ENCODE data around the gene SUN5.
A peak's percentile ranks its signal among the peaks of the same experiment; 100 is the strongest.
"Not testable (repeated sequence)": the region's sequence is repeated elsewhere in the genome, so short reads cannot be mapped to it uniquely, and the experiment has no call there.

The SUN5 gene

GRCh38 chr20:32960222-32960518 is 44.1 kb downstream of the SUN5 start:
- H3K36me3 Mint-ChIP-seq = peaks cover 18% of the 10 kb centered on the region
- H3K27ac Mint-ChIP-seq = no peak overlapping the region
- H3K4me3 Mint-ChIP-seq = no peak overlapping the region
- H3K4me1 Mint-ChIP-seq = peaks cover 44% of the 10 kb centered on the region
- H3K9me3 Mint-ChIP-seq = peaks cover 14% of the 10 kb centered on the region
- H3K27me3 Mint-ChIP-seq = no peaks in the 10 kb centered on the region

GRCh38 chr20:32959351-32960221 is 44.6 kb downstream of the SUN5 start:
- H3K27me3 Mint-ChIP-seq = no peaks in the 10 kb centered on the region
- H3K9me3 Mint-ChIP-seq = peaks cover 14% of the 10 kb centered on the region
- H3K4me1 Mint-ChIP-seq = peaks cover 39% of the 10 kb centered on the region
- peaks cover 18% of the 10 kb centered on the region for H3K36me3 Mint-ChIP-seq
- H3K27ac Mint-ChIP-seq = no peak overlapping the region
- no peak overlapping the region for H3K4me3 Mint-ChIP-seq

- Mint-ChIP-seq H3K36me3 (peaks cover 19% of the 10 kb centered on the region), H3K27ac (no peak overlapping the region)
Observed at GRCh38 chr20:32958574-32958973, 45.7 kb downstream of the SUN5 start.

DNA sequence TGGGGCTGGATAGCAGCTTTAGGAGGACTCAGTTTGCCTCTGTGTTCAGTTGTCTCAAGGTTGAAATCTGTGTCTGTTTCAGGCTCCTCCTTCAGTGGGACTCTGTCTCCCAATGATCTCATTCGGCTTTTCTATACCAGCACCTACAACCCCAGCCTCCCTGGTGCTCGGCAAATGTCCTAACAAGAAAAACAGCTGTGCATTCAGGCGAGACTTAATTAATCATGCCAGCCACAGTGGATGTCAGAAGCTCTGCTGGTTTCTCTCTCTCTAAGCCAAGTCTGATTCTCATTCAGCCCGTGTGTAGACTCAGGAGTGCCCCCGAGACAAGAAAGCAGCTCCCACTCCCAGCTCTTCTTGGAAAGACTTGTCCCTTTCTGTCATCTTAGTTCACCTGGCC is 46.8 kb downstream of the SUN5 start:
- H3K4me3 Mint-ChIP-seq = no peak overlapping the region
- peaks cover 32% of the 10 kb centered on the region for H3K4me1 Mint-ChIP-seq
- peaks cover 19% of the 10 kb centered on the region for H3K9me3 Mint-ChIP-seq
- no peak overlapping the region for H3K27ac Mint-ChIP-seq
- H3K36me3 Mint-ChIP-seq = peaks cover 19% of the 10 kb centered on the region
- no peaks in the 10 kb centered on the region for H3K27me3 Mint-ChIP-seq

More at GRCh38 chr20:32958574-32958973, 45.7 kb downstream of the SUN5 start:
- Mint-ChIP-seq H3K4me1 (peaks cover 31% of the 10 kb centered on the region), H3K9me3 (peaks cover 14% of the 10 kb centered on the region), H3K27me3 (no peaks in the 10 kb centered on the region), H3K4me3 (no peak overlapping the region)

DNA sequence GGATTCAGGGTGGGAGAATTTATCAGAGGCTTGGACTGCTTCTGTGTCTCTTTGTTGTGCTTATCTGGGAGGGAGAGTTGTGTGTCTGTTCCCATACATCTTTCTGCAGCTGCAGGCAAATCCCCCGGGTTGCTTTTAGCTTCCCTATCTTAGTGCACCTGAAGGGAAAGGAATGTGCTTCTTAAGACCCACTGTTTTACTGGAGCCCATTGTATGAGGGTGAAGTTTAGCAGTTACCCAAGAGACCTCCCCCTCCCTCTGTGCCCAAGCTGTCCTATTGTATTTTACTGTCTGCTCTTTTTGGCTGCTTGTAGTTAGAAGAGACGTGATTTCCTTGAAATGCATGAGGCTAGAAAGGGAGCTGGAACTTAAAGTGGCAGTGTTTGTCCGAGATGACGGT is 53.7 kb downstream of the SUN5 start:
- peak overlapping the region; percentile 73 for H3K27ac Mint-ChIP-seq
- not testable (repeated sequence) for H3K36me3 Mint-ChIP-seq, H3K9me3 Mint-ChIP-seq, H3K27me3 Mint-ChIP-seq
- H3K4me1 Mint-ChIP-seq = peaks cover 66% of the 10 kb centered on the region
- H3K4me3 Mint-ChIP-seq = peak overlapping the region; percentile 48

DNA sequence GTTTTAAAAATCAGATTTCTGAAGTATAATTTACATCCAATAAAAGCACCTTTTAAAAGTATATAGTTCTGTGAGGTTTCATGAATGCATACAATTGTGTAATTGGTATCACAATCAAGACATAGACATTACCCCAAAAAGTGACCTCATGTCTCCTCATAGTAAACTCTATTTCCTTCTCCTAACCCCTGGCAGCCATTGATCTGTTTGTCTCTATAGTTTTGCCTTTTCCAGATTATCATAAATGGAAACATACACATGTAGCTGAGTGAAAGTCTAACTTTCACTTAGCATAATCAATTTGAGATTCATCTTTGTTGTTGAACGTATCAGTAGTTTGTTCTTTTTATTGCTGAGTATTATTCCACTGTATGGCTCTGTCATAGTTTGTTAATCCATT is 57.6 kb downstream of the SUN5 start:
- Mint-ChIP-seq H3K4me3 (no peak overlapping the region), H3K9me3 (no peaks in the 10 kb centered on the region), H3K36me3 (no peaks in the 10 kb centered on the region), H3K4me1 (peaks cover 55% of the 10 kb centered on the region), H3K27me3 (no peaks in the 10 kb centered on the region), H3K27ac (peak overlapping the region; percentile 48)

DNA sequence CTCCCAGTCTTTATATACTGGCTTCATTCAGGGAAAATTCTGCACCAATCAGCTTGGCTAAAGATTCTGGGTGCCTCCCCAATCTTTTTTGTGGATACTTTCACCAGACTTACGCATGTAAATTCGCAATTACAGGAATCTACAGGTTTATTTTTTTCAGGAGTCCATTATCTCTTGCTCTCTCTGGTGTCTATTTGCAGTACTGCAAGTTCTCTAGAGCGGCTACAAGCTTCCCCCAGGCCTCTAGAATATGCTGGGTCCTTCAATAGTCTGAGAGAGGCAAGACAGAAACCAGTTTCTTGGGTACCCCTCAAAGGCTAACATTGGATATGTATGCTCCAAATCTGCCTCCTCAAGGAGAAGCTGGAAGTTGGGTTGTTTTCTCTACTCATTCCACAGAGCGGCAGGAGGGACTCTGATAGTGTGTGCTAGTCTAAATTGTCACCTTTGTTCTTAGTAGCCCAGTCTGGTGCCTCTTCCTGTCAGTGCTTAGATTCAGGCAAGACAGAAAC is 58.5 kb downstream of the SUN5 start:
- Mint-ChIP-seq H3K9me3 (no peaks in the 10 kb centered on the region), H3K36me3 (peaks cover 2% of the 10 kb centered on the region), H3K27ac (peak overlapping the region; percentile 84), H3K27me3 (no peaks in the 10 kb centered on the region), H3K4me3 (peak overlapping the region; percentile 55), H3K4me1 (peaks cover 46% of the 10 kb centered on the region)

DNA sequence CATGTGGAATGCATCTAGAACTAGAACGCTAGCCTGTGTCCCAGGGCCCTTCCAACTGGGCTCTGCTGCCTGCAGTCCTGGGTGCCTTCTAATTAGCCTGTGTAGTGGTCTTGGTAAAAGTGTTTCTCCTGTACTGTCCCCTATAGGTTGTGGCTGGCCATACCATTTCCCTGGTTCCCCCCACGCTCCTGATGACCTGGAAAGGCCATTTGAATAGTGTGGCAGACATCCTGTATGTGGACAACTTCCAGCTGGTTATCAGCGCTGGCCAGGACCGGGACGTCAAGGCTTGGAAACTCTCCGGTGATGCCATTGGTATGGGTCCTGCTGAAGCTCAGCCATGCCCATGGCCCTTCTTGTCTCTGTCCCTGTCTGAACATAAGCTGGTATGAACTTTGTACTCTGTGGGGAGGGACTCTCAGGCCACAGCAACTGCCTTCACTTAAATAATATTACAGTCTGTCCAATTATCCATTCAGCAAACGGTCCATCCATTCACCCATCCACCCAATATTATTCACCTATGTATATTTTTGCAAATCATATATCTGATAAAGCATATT is 60.7 kb downstream of the SUN5 start:
- H3K27me3 Mint-ChIP-seq = no peaks in the 10 kb centered on the region
- H3K9me3 Mint-ChIP-seq = no peaks in the 10 kb centered on the region

DNA sequence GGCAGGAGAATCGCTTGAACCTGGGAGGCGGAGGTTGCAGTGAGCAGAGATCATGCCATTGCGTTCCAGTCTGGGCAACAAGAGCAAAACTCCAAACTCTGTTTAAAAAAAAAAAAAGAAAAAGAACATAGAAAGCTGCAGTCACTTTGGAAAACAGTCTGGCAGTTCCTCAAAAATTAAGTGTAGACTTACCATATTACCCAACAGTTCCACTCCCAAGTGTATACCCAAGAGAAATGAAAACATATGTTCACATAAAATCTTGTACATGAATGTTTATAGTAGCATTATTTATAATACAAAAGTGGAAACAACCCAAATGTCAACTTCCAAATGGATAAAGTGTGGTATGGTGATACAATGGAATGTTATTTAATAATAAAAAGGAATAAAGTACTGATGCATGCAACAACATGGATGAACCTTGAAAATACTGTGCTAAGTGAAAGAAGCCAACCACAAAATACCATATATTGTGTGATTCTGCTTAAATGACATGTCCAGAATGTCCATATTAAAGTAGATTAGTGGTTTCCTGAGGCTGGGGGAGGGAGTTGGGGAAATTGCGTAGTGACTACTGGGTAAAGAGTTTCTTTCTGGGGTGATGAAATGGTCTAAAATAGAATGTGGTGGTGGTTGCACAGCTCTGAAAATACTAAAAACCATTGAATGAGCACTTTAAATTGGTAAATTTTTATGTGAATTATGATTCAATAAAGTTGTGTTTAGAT is 62.9 kb downstream of the SUN5 start:
- no peaks in the 10 kb centered on the region for H3K27me3 Mint-ChIP-seq
- no peaks in the 10 kb centered on the region for H3K9me3 Mint-ChIP-seq
- peaks cover 13% of the 10 kb centered on the region for H3K4me1 Mint-ChIP-seq
- H3K27ac Mint-ChIP-seq = no peak overlapping the region
- no peak overlapping the region for H3K4me3 Mint-ChIP-seq
- H3K36me3 Mint-ChIP-seq = peaks cover 2% of the 10 kb centered on the region

More for the DNA sequence above, 60.7 kb downstream of the SUN5 start:
- Mint-ChIP-seq H3K4me1 (peaks cover 24% of the 10 kb centered on the region), H3K36me3 (peaks cover 2% of the 10 kb centered on the region), H3K4me3 (no peak overlapping the region), H3K27ac (no peak overlapping the region)

- H3K27me3 Mint-ChIP-seq = no peaks in the 10 kb centered on the region
- H3K36me3 Mint-ChIP-seq = peaks cover under 1% of the 10 kb centered on the region
- no peak overlapping the region for H3K27ac Mint-ChIP-seq
- H3K9me3 Mint-ChIP-seq = no peaks in the 10 kb centered on the region
- peaks cover 8% of the 10 kb centered on the region for H3K4me1 Mint-ChIP-seq
- H3K4me3 Mint-ChIP-seq = no peak overlapping the region
Observed at GRCh38 chr20:32934580-32934979, 69.7 kb downstream of the SUN5 start.
